Common myeloid progenitor, CD34-positive (primary cell): Measurements from ENCODE around the gene VCAN.

ENCODE experiments used
- CTCF ChIA-PET: fragments of 350-600 bp; sonication (Branson Sonifier 250); formaldehyde crosslinking; loops from one replicate; lab custom pipeline; 2021; ENCODE audit warnings: antibody characterized with exemption; lab: Charles Lee
- POLR2A ChIA-PET: fragments of 350-600 bp; sonication (Branson Sonifier 250); formaldehyde crosslinking; loops from one replicate; lab custom pipeline; 2021; ENCODE audit warnings: antibody characterized with exemption; lab: Charles Lee
- DNase-seq, 3 donors: peaks; one replicate each; pipeline versions ENCODE4 v3.0.0 to v3.0.0-alpha.2; 2013
- H3K27ac ChIP-seq, 2 experiments: 1 replicate in 1 of 2; 2 replicates in 1 of 2; pipeline ENCODE4 v1.7.0; 2013; ENCODE audit warnings: inconsistent platforms in 2 of 2, low read length in 2 of 2, mild to moderate bottlenecking in 2 of 2, low read depth in 1 of 2, moderate library complexity in 1 of 2; ENCODE audit not compliant: severe bottlenecking in 2 of 2, insufficient read depth in 1 of 2, poor library complexity in 1 of 2
- H3K27me3 ChIP-seq, 5 experiments: replicated peaks in 2 of 5; 1 replicate in 3 of 5; 2 replicates in 2 of 5; pipeline versions ENCODE4 v1.6.1 to v1.7.0; 2013; ENCODE audit warnings: low read length in 4 of 5, mild to moderate bottlenecking in 2 of 5, moderate library complexity in 2 of 5, inconsistent platforms in 1 of 5; ENCODE audit not compliant: insufficient read depth in 5 of 5, control insufficient read depth in 4 of 5
- H3K36me3 ChIP-seq, 4 experiments: 1 replicate in 2 of 4; 2 replicates in 2 of 4; pipeline versions ENCODE4 v1.6.1 to v1.7.0; 2013; ENCODE audit warnings: low read length in 3 of 4, control low read depth in 1 of 4, mild to moderate bottlenecking in 1 of 4; ENCODE audit not compliant: control insufficient read depth in 4 of 4, insufficient read depth in 4 of 4
- H3K4me1 ChIP-seq, 4 experiments: 1 replicate in 3 of 4; 2 replicates in 1 of 4; pipeline versions ENCODE4 v1.6.1 to v1.7.1; 2013; ENCODE audit warnings: low read length in 3 of 4, mild to moderate bottlenecking in 3 of 4, control low read depth in 1 of 4, inconsistent platforms in 1 of 4, moderate library complexity in 1 of 4; ENCODE audit not compliant: control insufficient read depth in 4 of 4, insufficient read depth in 4 of 4; ENCODE audit errors: control extremely low read depth in 1 of 4
- H3K4me3 ChIP-seq, 7 experiments: 1 replicate in 4 of 7; 2 replicates in 3 of 7; pipeline versions ENCODE4 v1.5.1 to v1.7.0; 2013; ENCODE audit warnings: mild to moderate bottlenecking in 7 of 7, low read length in 6 of 7, moderate library complexity in 6 of 7, inconsistent platforms in 2 of 7, low read depth in 2 of 7, control low read depth in 1 of 7; ENCODE audit not compliant: insufficient read depth in 4 of 7, control insufficient read depth in 1 of 7; ENCODE audit errors: extremely low read depth in 1 of 7
- H3K9me3 ChIP-seq, 5 experiments: 1 replicate in 4 of 5; 2 replicates in 1 of 5; pipeline versions ENCODE4 v1.6.1 to v1.7.1; 2013; ENCODE audit warnings: low read length in 4 of 5, mild to moderate bottlenecking in 2 of 5, inconsistent platforms in 1 of 5, low read depth in 1 of 5, moderate library complexity in 1 of 5; ENCODE audit not compliant: control insufficient read depth in 4 of 5, insufficient read depth in 2 of 5; ENCODE audit errors: control extremely low read depth in 1 of 5
- WGBS: methylation state at CpG from one replicate; pipeline ENCODE4 v1.1.5; 2013; ENCODE audit not compliant: insufficient coverage; 5-methylcytosine and 5-hydroxymethylcytosine counted together

VCAN gene

DNA sequence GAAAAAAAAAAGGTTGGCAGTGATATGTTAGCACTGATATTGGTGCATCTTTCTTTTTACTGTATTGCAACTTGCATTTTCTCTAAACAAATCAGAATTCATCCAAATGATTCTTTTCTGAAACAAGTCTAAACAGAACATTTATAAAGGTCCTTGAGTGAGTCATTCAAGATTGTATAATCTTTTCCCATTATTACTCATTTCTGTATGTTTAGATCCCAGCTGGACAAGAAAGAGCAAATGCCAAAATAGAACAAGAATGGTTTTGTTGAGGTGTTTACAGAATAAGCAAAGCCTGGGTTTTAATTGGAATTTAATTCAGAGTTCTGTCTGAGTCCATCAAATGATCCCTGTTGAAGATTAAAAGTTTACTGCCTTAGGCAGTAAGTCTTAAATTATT lies 112.3 kb downstream of the VCAN start:
- H3K4me1 ChIP-seq: no peaks in the 10 kb centered on the region
- no peak overlapping the region for H3K27ac ChIP-seq
- POLR2A ChIA-PET: no interaction called here
- peaks cover 0 to 1% (median 0%) of the 10 kb centered on the region in 5 experiments for H3K9me3 ChIP-seq
- no peaks in the 10 kb centered on the region for H3K27me3 ChIP-seq
- H3K4me3 ChIP-seq: no peak overlapping the region
- no peaks in the 10 kb centered on the region for H3K36me3 ChIP-seq
- DNase-seq: no peak
- CTCF ChIA-PET: no interaction called here

- no CpG with 5 or more reads among the region's 3 CpGs for WGBS
- Histone ChIP-seq H3K27ac (no peak overlapping the region), H3K27me3 (no peaks in the 10 kb centered on the region), H3K36me3 (no peaks in the 10 kb centered on the region), H3K4me1 (no peaks in the 10 kb centered on the region), H3K4me3 (no peak overlapping the region), H3K9me3 (no peaks in the 10 kb centered on the region)
- CTCF ChIA-PET: no interaction called here
- POLR2A ChIA-PET: no interaction called here
- DNase-seq: no peak
Measured at GRCh38 chr5:83586874-83587776, 115.6 kb downstream of the VCAN start.

- WGBS: 88% methylated on average over 1 of the region's 1 CpG
- ChIA-PET CTCF (no interaction called here), POLR2A (no interaction called here)
- no peaks in the 10 kb centered on the region for H3K4me1 ChIP-seq
- no peaks in the 10 kb centered on the region for H3K36me3 ChIP-seq
- H3K27me3 ChIP-seq: no peaks in the 10 kb centered on the region
- DNase-seq: no peak
- H3K27ac ChIP-seq: no peak overlapping the region
- H3K4me3 ChIP-seq: no peak overlapping the region
- H3K9me3 ChIP-seq: no peaks in the 10 kb centered on the region
Measured at GRCh38 chr5:83589786-83590185, 118.2 kb downstream of the VCAN start.

GRCh38 chr5:83590966-83591365 lies 119.4 kb downstream of the VCAN start:
- POLR2A ChIA-PET: no interaction called here
- no peak overlapping the region for H3K4me3 ChIP-seq
- 95% methylated on average over 2 of the region's 4 CpGs for WGBS

GRCh38 chr5:83595217-83595616 lies 123.7 kb downstream of the VCAN start:
- ChIA-PET POLR2A (no interaction called here), CTCF (no interaction called here)
- no peaks in the 10 kb centered on the region for H3K36me3 ChIP-seq
- WGBS: 100% methylated on average over 3 of the region's 3 CpGs
- DNase-seq: no peak
- H3K27me3 ChIP-seq: no peaks in the 10 kb centered on the region
- H3K9me3 ChIP-seq: no peaks in the 10 kb centered on the region
- H3K4me1 ChIP-seq: no peaks in the 10 kb centered on the region
- no peak overlapping the region for H3K27ac ChIP-seq
- no peak overlapping the region for H3K4me3 ChIP-seq

More at GRCh38 chr5:83590966-83591365, 119.4 kb downstream of the VCAN start:
- Histone ChIP-seq H3K27ac (no peak overlapping the region), H3K27me3 (no peaks in the 10 kb centered on the region), H3K9me3 (no peaks in the 10 kb centered on the region), H3K36me3 (no peaks in the 10 kb centered on the region), H3K4me1 (no peaks in the 10 kb centered on the region)
- CTCF ChIA-PET: no interaction called here
- DNase-seq: no peak

DNA sequence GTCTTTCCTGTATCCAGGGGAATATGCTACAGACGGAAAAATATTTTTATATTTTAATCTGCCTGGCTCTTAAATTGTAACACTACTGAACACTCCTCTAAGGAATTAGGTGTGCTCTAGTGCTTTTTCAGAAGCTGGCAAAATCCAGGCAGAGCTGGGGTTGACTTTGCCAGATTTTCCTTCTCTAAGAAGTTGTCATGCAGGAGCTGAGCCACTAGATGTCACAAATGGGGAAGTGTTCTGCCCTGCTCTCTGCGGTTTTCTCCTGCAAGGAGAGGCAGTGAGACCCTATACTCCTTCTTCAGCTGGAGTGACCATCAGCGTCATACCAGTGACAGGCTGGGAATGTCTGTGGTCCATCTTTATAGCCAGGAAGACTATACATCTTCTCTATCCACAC lies 136.6 kb downstream of the VCAN start:
- CTCF ChIA-PET: interaction anchor here (0.6 to 1.6 kb wide), 3 partner anchors 9 to 174 kb away, joined by 3 to 4 read pairs (median 3); no protein-coding TSS in a partner anchor
- WGBS: no CpG with 5 or more reads among the region's 3 CpGs
- POLR2A ChIA-PET: no interaction called here

DNA sequence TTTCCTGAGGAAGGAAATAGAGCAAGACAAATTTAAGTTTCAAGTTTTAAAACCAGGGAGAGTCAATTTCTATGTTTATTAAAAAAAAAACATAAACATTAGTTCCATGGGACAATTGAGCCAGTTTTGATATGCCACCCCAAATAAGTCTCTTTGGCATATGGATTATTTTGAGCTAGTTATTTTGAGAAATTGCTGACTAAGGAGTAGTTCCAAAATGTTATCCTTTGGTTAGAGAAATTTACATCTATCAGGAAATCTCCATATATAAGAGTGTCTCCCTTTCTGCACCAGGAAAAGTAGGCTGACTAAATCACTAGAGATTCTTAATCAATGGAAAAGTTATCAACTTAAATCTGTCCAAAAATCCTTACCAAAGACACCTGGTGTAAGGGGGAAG lies 143.3 kb downstream of the VCAN start:
- Histone ChIP-seq H3K27me3 (peaks cover 0 to 3% (median 0%) of the 10 kb centered on the region in 5 experiments), H3K4me1 (no peaks in the 10 kb centered on the region), H3K27ac (no peak overlapping the region), H3K36me3 (no peaks in the 10 kb centered on the region), H3K4me3 (no peak overlapping the region), H3K9me3 (peaks cover 0 to 15% (median 0%) of the 10 kb centered on the region in 5 experiments)
- POLR2A ChIA-PET: no interaction called here
- no peak for DNase-seq
- CTCF ChIA-PET: no interaction called here

More for the DNA sequence above, 136.6 kb downstream of the VCAN start:
- H3K36me3 ChIP-seq: no peaks in the 10 kb centered on the region
- H3K27ac ChIP-seq: no peak overlapping the region
- peak; percentile 25 to 66 (median 57) for DNase-seq
- no peak overlapping the region for H3K4me3 ChIP-seq
- peaks cover 0 to 3% (median 0%) of the 10 kb centered on the region in 5 experiments for H3K27me3 ChIP-seq
- no peaks in the 10 kb centered on the region for H3K4me1 ChIP-seq
- H3K9me3 ChIP-seq: peaks cover 0 to 6% (median 0%) of the 10 kb centered on the region in 5 experiments
